DND-41 (cell line): ENCODE results near the gene ARMC9.

ENCODE experiments used
- CTCF ChIP-seq: IDR thresholded peaks from 2 replicates; pipeline ENCODE4 v1.5.1; 2012; ENCODE audit warnings: borderline replicate concordance, low read length, moderate library complexity, mild to moderate bottlenecking; ENCODE audit not compliant: poor library complexity, severe bottlenecking; ENCODE audit errors: extremely low read depth
- EZH2 ChIP-seq: IDR thresholded peaks from 3 replicates; pipeline ENCODE4 v1.6.1; 2012; ENCODE audit warnings: borderline replicate concordance, low read depth, mild to moderate bottlenecking, moderate library complexity, low read length, inconsistent platforms; ENCODE audit not compliant: severe bottlenecking

- no peak for TF ChIP-seq CTCF
- no peak for TF ChIP-seq EZH2
Measured at GRCh38 chr2:231413921-231414476, 215.6 kb downstream of the ARMC9 start.
